Colonic mucosa (tissue), 4 donors: Measurements from ENCODE around the gene CDCP1. TPM values are rescaled to one million over a fixed set of nuclear protein-coding genes. Genes with fewer than 3 reads are reported as not detected.

ENCODE experiments used
- DNase-seq: peaks from one replicate; pipeline ENCODE4 v3.0.0-alpha.2; 2020
- H3K27ac ChIP-seq: fragments of 200-600 bp; one replicate; pipeline ENCODE4 v1.8.0; 2021
- H3K27me3 ChIP-seq: fragments of 200-600 bp; one replicate; pipeline ENCODE4 v1.8.0; 2021
- H3K36me3 ChIP-seq: fragments of 200-600 bp; one replicate; pipeline ENCODE4 v1.8.0; 2021
- H3K4me1 ChIP-seq: fragments of 200-600 bp; one replicate; pipeline ENCODE4 v1.8.0; 2021; ENCODE audit warnings: mild to moderate bottlenecking
- H3K4me3 ChIP-seq: fragments of 200-600 bp; one replicate; pipeline ENCODE4 v1.8.0; 2021
- H3K9ac ChIP-seq, 2 donors: one replicate each; pipeline ENCODE4 v1.7.0; 2013; ENCODE audit warnings: control low read depth in 2 of 2, low read depth in 2 of 2, low read length in 2 of 2
- H3K9me3 ChIP-seq: fragments of 200-600 bp; one replicate; pipeline ENCODE4 v1.8.0; 2021
- CTCF ChIP-seq: fragments of 200-600 bp; IDR thresholded peaks from one replicate; pipeline ENCODE4 v1.8.0; 2022; ENCODE audit warnings: antibody characterized with exemption, mild to moderate bottlenecking
- intact Hi-C: fragments of 100-400 bp; cut with DNase I; formaldehyde crosslinking; loops from one replicate; pipeline ENCODE4 v1.14.1; 2022
- total RNA-seq, 2 donors: library from RNA; stranded (reverse); fragmentation: NEBNext Ultra II Directional in 1 of 2; extraction: Animal tissue kit (Norgen Biotek cat#: 25700) in 1 of 2; gene quantifications; one replicate each; pipeline ENCODE4 v1.2.1, GENCODE V29; 2021
- donor health status: healthy.
- donor health status: DM: no; HTN: no; CAD: no.
- donor health status: DM: no; HTN: no; CAD: no.

Gene CDCP1
- total RNA-seq, 2 donors from 2014 or later: 84.5 to 107 TPM

- H3K9ac ChIP-seq: no peak overlapping the region
- no peak for DNase-seq
- no peak for TF ChIP-seq CTCF
- H3K27me3 ChIP-seq: no peaks in the 10 kb centered on the region
- H3K36me3 ChIP-seq: no peaks in the 10 kb centered on the region
- no peaks in the 10 kb centered on the region for H3K9me3 ChIP-seq
- H3K4me1 ChIP-seq: peaks cover 16% of the 10 kb centered on the region
- H3K4me3 ChIP-seq: no peak overlapping the region
- peak overlapping the region; percentile 18 for H3K27ac ChIP-seq
- intact Hi-C loops: no loop called here
Observed at GRCh38 chr3:45126730-45127129, 19.4 kb downstream of the CDCP1 start.

- Histone ChIP-seq H3K27me3 (no peaks in the 10 kb centered on the region), H3K4me1 (peaks cover 23% of the 10 kb centered on the region), H3K4me3 (no peak overlapping the region), H3K9ac (peak overlapping the region in 1 of 2 donors; percentile 7), H3K36me3 (no peaks in the 10 kb centered on the region), H3K27ac (peak overlapping the region; percentile 14), H3K9me3 (no peaks in the 10 kb centered on the region)
- TF ChIP-seq CTCF: no peak
- intact Hi-C loops: no loop called here
- peak; percentile 58 for DNase-seq
Observed at GRCh38 chr3:45125550-45126026, 20.6 kb downstream of the CDCP1 start.

- intact Hi-C loops: no loop called here
- H3K27me3 ChIP-seq: no peaks in the 10 kb centered on the region
- H3K9me3 ChIP-seq: no peaks in the 10 kb centered on the region
- no peak overlapping the region for H3K4me3 ChIP-seq
- H3K9ac ChIP-seq: peak overlapping the region in 1 of 2 donors; percentile 7
- H3K27ac ChIP-seq: peak overlapping the region; percentile 14
- DNase-seq: no peak
- no peak for TF ChIP-seq CTCF
- H3K4me1 ChIP-seq: peaks cover 23% of the 10 kb centered on the region
- H3K36me3 ChIP-seq: no peaks in the 10 kb centered on the region
Observed at GRCh38 chr3:45124956-45125355, 21.2 kb downstream of the CDCP1 start.

GRCh38 chr3:45124352-45124751, 21.8 kb downstream of the CDCP1 start:
- Histone ChIP-seq H3K36me3 (no peaks in the 10 kb centered on the region), H3K4me1 (peaks cover 27% of the 10 kb centered on the region), H3K4me3 (no peak overlapping the region), H3K9ac (peak overlapping the region in 1 of 2 donors; percentile 65), H3K9me3 (no peaks in the 10 kb centered on the region), H3K27ac (peak overlapping the region; percentile 86), H3K27me3 (no peaks in the 10 kb centered on the region)
- no peak for DNase-seq
- TF ChIP-seq CTCF: no peak
- intact Hi-C loops: no loop called here

- peak overlapping the region in 1 of 2 donors; percentile 65 for H3K9ac ChIP-seq
- TF ChIP-seq CTCF: no peak
- no peaks in the 10 kb centered on the region for H3K27me3 ChIP-seq
- intact Hi-C loops: no loop called here
- H3K4me1 ChIP-seq: peaks cover 33% of the 10 kb centered on the region
- no peaks in the 10 kb centered on the region for H3K36me3 ChIP-seq
- no peak overlapping the region for H3K4me3 ChIP-seq
- peak overlapping the region; percentile 86 for H3K27ac ChIP-seq
- H3K9me3 ChIP-seq: no peaks in the 10 kb centered on the region
- no peak for DNase-seq
Observed at GRCh38 chr3:45123581-45124269, 22.5 kb downstream of the CDCP1 start.
